K562 (cell line): ENCODE data around the gene SH3YL1. TPM values are rescaled to one million over a fixed set of nuclear protein-coding genes. Genes with fewer than 3 reads are reported as not detected.

ENCODE experiments used
- polyA plus RNA-seq, 8 experiments: library from polyadenylated mRNA; depleted of rRNA in 4 of 8; stranded (reverse) in 5 of 8; unstranded in 3 of 8; fragments of >200 nt; fragmentation: Nextera tagmentation in 2 of 8; fragmentation: Illumina TruSeq in 1 of 8; extraction: Ambion mirVana in 2 of 8; extraction: Trizol in 1 of 8; gene quantifications; 2 replicates each; pipeline versions ENCODE4 v1.2.1 to v1.2.3, GENCODE V29; 2011 to 2014; ENCODE audit warnings: inconsistent platforms in 1 of 8, missing spikeins in 1 of 8
- total RNA-seq, 7 experiments: library from RNA; depleted of rRNA in 6 of 7; stranded (reverse); fragments of >200 nt in 6 of 7; fragmentation: Illumina TruSeq in 2 of 7; extraction: Trizol in 2 of 7; gene quantifications; 2 replicates each; pipeline versions ENCODE4 v1.2.1 to v1.2.3, GENCODE V29; 2011 to 2021; ENCODE audit warnings: low replicate concordance in 1 of 7

SH3YL1 gene
- total and polyA plus RNA-seq, 9 of the 15 experiments (the other 6 are each of a cell fraction or from before 2014, with no cell fraction given), result 3.9 to 7.8 (median 5.3) TPM

Other genes with a start within 250 kb of the SH3YL1 start
- gene FAM110C, start 217.5 kb downstream of the SH3YL1 start, total RNA-seq (2014; rRNA removed), result not detected in 2 replicates
- not detected in 2 replicates for gene FAM110C, start 217.5 kb downstream of the SH3YL1 start, total RNA-seq (2014; rRNA removed; fragmentation: Illumina TruSeq; extraction: Trizol)
- gene FAM110C, start 217.5 kb downstream of the SH3YL1 start, total RNA-seq (2015; rRNA removed; fragmentation: Illumina TruSeq; extraction: Trizol), result not detected in 2 replicates
- 0.04 TPM in 1 of 2 replicates, not detected in the other for gene FAM110C, start 217.5 kb downstream of the SH3YL1 start, total RNA-seq (2021)
- not detected in 2 replicates for gene FAM110C, start 217.5 kb downstream of the SH3YL1 start, polyA plus RNA-seq (2011; rRNA removed)
- not detected in 2 replicates for gene FAM110C, start 217.5 kb downstream of the SH3YL1 start, polyA plus RNA-seq (2014; fragmentation: Illumina TruSeq; extraction: Trizol)
- gene FAM110C, start 217.5 kb downstream of the SH3YL1 start, polyA plus RNA-seq (2014; fragmentation: Nextera tagmentation; extraction: Ambion mirVana), result not detected
- not detected in 2 replicates for gene FAM110C, start 217.5 kb downstream of the SH3YL1 start, polyA plus RNA-seq (2014; rRNA removed)
- 148 and 153 TPM in 2 replicates for gene ACP1, start 915 bp upstream of the SH3YL1 start, total RNA-seq (2014; rRNA removed)
- gene ACP1, start 915 bp upstream of the SH3YL1 start, total RNA-seq (2014; rRNA removed; fragmentation: Illumina TruSeq; extraction: Trizol), result 161 and 172 TPM in 2 replicates
- 136 and 148 TPM in 2 replicates for gene ACP1, start 915 bp upstream of the SH3YL1 start, total RNA-seq (2015; rRNA removed; fragmentation: Illumina TruSeq; extraction: Trizol)
- gene ACP1, start 915 bp upstream of the SH3YL1 start, total RNA-seq (2021), result 135 and 139 TPM in 2 replicates
- gene ACP1, start 915 bp upstream of the SH3YL1 start, polyA plus RNA-seq (2011; rRNA removed), result 184 and 199 TPM in 2 replicates
- gene ACP1, start 915 bp upstream of the SH3YL1 start, polyA plus RNA-seq (2014; fragmentation: Illumina TruSeq; extraction: Trizol), result 187 and 189 TPM in 2 replicates
- gene ACP1, start 915 bp upstream of the SH3YL1 start, polyA plus RNA-seq (2014; fragmentation: Nextera tagmentation; extraction: Ambion mirVana), result 100 to 1,000 TPM; 450 to 493 TPM
- gene ACP1, start 915 bp upstream of the SH3YL1 start, polyA plus RNA-seq (2014; rRNA removed), result 195 and 220 TPM in 2 replicates
- gene ALKAL2, start 24.1 kb upstream of the SH3YL1 start, total RNA-seq (2014; rRNA removed), result not detected in 2 replicates
- gene ALKAL2, start 24.1 kb upstream of the SH3YL1 start, total RNA-seq (2014; rRNA removed; fragmentation: Illumina TruSeq; extraction: Trizol), result not detected in 2 replicates
- not detected in 2 replicates for gene ALKAL2, start 24.1 kb upstream of the SH3YL1 start, total RNA-seq (2015; rRNA removed; fragmentation: Illumina TruSeq; extraction: Trizol)
- not detected in 2 replicates for gene ALKAL2, start 24.1 kb upstream of the SH3YL1 start, total RNA-seq (2021)
- gene ALKAL2, start 24.1 kb upstream of the SH3YL1 start, polyA plus RNA-seq (2011; rRNA removed), result not detected in 2 replicates
- not detected in 2 replicates for gene ALKAL2, start 24.1 kb upstream of the SH3YL1 start, polyA plus RNA-seq (2014; fragmentation: Illumina TruSeq; extraction: Trizol)
- not detected for gene ALKAL2, start 24.1 kb upstream of the SH3YL1 start, polyA plus RNA-seq (2014; fragmentation: Nextera tagmentation; extraction: Ambion mirVana)
- gene ALKAL2, start 24.1 kb upstream of the SH3YL1 start, polyA plus RNA-seq (2014; rRNA removed), result not detected in 2 replicates